DLD1 (cell line): ENCODE data around the gene GLI3.

ENCODE experiments used
- in situ Hi-C: cut with HindIII; loops from 2 replicates; pipeline ENCODE4 v1.10.0; 2017; ENCODE audit warnings: low sequenced_read_pairs

The GLI3 gene

GRCh38 chr7:42083284-42083683, 153.7 kb downstream of the GLI3 start:
- in situ Hi-C loops = no loop called here

DNA sequence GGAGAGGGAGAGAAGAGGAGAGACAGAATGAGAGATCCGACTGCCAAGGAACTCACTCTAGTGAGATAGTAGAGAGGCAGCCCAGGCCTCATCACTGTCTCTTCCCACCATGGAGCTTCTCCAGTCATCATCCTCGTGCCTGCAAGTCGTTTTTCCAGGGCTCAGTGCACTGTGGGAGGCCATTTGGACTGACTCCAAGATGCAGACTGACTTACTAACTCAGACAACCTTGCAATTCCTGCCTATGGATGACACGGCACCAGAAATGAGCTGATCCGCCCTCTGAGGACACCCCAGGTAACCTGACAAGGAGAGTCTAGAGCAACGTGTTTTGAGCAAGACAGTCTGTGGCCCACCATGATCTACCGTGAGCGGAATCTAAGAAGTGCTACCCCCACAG, 154.9 kb downstream of the GLI3 start:
- in situ Hi-C loops = no loop called here

- in situ Hi-C loops = no loop called here
Measured at GRCh38 chr7:42081671-42082070, 155.3 kb downstream of the GLI3 start.

DNA sequence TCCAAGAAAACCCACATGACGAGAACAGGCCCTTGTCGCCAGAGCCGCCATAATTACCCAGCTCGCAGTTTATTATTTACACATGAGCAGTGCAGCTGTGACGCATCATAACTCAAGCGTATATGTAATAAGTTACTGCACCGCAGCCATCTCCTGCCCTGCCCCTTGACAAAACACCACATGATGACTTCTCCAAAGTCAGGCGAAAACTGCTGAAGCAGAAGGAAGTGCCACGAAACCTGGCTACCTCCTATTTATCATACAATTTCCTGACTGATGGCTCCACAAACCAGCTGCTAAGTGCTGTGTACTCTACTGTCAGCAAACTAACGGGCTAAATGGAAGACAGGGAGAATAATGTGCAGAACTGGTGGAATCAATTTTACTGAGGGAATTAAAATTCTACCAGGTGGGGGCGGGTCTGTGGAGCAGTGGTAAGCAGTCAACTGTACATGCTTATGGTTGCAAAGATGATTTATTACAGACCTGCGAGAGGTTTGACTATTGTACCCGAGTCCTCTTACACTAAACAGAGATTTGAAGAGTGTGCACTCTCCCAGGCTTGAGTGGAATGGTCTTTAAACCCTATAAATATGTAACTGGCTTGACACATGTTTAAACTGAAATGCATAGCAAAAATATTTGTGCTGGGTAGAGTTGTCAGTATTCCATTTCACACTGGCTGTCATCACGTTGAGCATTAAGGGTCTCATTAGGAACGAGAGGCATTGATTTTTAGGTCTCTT, 156.0 kb downstream of the GLI3 start:
- in situ Hi-C loops = no loop called here

GRCh38 chr7:42077271-42078135, 159.5 kb downstream of the GLI3 start:
- in situ Hi-C loops = no loop called here

DNA sequence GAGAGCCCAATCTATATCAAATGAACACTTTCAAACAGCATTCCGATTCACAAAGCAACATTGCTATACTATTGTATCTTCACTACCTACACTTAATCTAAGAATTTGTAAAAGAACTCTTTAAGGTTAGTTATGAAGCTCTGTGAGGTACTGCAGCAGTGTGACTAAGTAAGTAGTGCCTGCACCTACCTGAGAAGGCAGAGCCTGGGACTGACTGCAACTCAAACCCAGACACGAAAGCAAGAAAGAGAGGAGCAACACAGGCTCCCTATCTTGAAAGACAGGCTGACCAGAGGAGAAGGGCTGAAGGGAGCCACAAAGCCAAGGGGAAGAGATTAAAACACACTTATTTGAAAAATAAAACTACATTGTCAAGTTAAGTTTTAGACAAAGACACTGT, 160.1 kb downstream of the GLI3 start:
- in situ Hi-C loops = no loop called here

DNA sequence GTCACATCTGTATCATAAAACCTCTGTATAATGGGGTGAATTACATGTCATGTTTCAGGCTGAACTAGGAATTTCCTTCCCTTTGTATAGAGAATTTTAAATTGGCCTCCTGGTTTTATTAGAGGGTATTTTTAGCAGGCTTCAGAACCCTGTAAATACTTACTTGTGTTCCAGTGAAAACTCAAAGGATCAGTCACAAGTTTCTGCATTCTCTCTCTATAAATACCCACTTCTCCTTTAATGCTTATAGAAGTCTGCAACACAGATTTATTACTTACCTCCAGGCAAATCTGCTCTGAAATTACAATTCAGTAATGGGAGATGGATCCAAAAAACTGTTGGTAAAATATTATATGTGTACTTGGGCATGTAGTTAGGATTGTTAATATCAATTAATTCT, 161.6 kb downstream of the GLI3 start:
- in situ Hi-C loops = no loop called here

GRCh38 chr7:42074076-42074475, 162.9 kb downstream of the GLI3 start:
- in situ Hi-C loops = no loop called here

- in situ Hi-C loops = no loop called here
Measured at GRCh38 chr7:42071372-42072261, 165.4 kb downstream of the GLI3 start.

DNA sequence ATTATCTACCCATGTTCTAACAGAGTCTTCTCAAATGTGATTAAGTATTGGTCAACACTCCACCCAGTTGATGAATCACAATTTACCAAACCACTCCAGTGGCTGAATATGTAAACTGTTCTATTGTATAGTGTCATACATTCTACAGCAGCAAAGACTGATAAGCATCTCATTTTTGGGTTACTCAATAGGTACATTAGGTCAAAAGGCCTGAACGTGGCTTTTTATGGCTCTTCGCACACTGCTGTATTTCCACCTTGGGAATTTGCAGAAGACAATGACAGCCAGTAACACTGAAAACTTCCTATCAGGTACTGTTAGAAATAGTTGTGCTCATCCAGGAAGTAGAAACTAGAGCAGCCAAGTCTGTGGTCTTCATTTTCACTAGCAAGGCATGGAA, 166.9 kb downstream of the GLI3 start:
- in situ Hi-C loops = no loop called here

DNA sequence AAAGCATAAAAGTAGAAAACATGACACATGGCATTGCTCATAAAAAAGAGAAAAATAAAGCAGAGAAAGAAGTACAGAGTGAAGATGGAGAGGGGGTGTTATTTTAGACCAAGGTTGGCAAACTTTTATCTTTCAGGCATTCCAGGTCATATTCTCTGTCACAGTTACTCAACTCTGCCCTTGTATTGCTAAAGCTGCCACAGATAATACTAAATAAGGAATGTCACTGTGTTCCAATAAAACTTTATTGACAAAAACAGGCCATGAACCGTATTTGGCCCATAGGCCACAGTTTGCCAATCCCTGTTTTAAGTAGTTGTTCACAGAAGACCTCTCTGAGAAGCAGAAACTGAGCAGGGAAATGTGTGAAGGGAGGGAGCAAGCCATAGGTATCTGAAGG, 167.4 kb downstream of the GLI3 start:
- in situ Hi-C loops = no loop called here

DNA sequence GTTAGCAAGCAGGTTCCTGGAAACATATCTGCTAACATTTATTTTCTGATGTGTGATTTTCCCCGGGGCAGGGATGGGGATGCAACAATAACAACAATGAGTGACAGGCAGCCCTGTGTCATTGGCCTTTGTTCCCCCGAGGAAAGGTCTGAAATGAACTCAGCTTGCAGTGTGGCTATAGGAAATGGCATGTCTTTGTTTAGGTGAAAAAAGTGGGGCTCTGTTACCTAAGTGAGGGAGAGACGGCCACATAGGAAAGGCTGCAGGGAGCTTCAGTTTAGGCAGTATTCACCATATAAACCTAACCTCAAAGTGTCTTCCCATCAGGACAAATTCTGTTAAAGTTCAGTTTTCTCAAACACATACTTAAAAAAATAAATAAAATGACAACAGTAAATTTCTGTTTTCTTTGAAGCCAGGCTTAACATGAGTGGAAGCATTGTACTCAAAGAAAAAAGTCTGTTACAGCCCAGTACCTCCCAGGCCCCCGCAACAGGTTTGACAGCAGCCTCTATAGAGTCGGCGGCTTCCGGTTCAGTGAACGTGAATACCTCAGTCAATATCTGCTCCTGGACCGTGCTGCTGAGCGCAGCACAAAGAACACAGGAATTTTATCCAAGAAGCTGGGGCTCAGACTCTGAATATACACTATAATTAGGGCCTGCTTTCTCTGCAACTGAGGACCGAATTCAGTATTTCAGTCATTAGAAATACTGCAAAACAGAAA, 168.3 kb downstream of the GLI3 start:
- in situ Hi-C loops = no loop called here

DNA sequence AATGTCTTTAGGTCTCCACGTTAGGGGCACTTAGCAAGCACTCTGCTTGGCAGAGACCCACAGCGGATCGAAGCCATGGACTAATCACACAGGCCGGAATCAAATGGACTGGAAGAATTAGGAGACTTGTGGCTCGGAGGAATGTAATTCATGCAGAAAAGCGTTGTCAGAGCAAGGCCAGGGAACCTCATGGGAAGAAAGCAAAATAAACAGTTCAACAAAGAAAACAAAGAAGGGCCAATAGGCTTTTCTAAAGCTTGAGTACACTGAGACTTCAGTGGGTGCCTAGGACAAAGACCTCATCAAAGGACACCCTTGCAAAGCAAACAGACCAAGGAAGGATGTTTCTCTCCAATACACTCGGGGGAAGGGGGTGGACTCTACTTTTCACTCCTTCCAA, 171.1 kb downstream of the GLI3 start:
- in situ Hi-C loops = no loop called here

- in situ Hi-C loops = no loop called here
Measured at GRCh38 chr7:42065015-42065414, 172.0 kb downstream of the GLI3 start.

DNA sequence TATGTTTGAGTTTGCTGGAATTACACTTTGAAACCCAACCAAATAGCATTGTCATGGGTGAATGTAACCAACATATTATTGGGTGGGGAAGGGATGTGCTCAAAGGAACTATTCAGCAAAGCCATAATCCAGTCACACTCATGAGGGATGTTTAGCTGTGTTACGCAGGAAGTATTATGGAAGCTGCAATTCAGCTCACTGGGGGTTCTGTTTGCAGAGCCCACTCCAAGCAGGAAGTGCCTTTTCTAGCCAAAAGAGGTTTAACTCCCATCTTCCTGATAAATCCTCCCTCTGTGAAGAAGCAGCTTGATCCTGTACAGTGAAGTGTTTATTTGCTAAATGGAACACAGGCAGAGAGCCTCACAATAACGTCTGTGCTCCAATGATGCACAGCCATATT, 172.5 kb downstream of the GLI3 start:
- in situ Hi-C loops = no loop called here

- in situ Hi-C loops = no loop called here
Measured at GRCh38 chr7:42059275-42059674, 177.7 kb downstream of the GLI3 start.

GRCh38 chr7:42057331-42057730, 179.7 kb downstream of the GLI3 start:
- in situ Hi-C loops = no loop called here

GRCh38 chr7:42055171-42055570, 181.8 kb downstream of the GLI3 start:
- in situ Hi-C loops = no loop called here

- in situ Hi-C loops = no loop called here
Measured at GRCh38 chr7:42053834-42054233, 183.2 kb downstream of the GLI3 start.

GRCh38 chr7:42049761-42050160, 187.2 kb downstream of the GLI3 start:
- in situ Hi-C loops = no loop called here

- in situ Hi-C loops = no loop called here
Measured at GRCh38 chr7:42046483-42046882, 190.5 kb downstream of the GLI3 start.
